MM.1S (cell line): Measurements from ENCODE around the gene REG3G.

Experiments used
- CTCF ChIP-seq: fragments of 300-600 bp; sonication (generic); IDR thresholded peaks from 2 replicates; pipeline ENCODE4 v1.5.1; 2016; ENCODE audit warnings: antibody characterized with exemption, low read length, mixed read lengths
- EZH2 ChIP-seq: fragments of 300-600 bp; sonication (generic); optimal IDR thresholded peaks from 2 replicates; pipeline ENCODE3; 2017; ENCODE audit warnings: low read depth, mild to moderate bottlenecking, antibody characterized with exemption, low read length, mixed read lengths
- EZH2phosphoT487 ChIP-seq: fragments of 300-600 bp; sonication (generic); IDR thresholded peaks from 2 replicates; pipeline ENCODE4 v1.6.1; 2018; ENCODE audit warnings: antibody characterized with exemption, low read length

GRCh38 chr2:78980152-78980465 lies 45.4 kb upstream of the REG3G start:
- TF ChIP-seq EZH2 (no peak), CTCF (no peak), EZH2phosphoT487 (no peak)
